HCT116 (cell line): ENCODE results near the gene PLB1. TPM values are rescaled to one million over a fixed set of nuclear protein-coding genes. Genes with fewer than 3 reads are reported as not detected.

Experiments used
- ATAC-seq: fragments of 200-7000 bp; cut with Tn5 transposase; 2 replicates; pipeline ENCODE4 v1.9.1; 2020; ENCODE audit warnings: mild to moderate bottlenecking, moderate library complexity
- BruUV-seq: library from RNA; stranded (reverse); fragments of 400-500 nt; replicated peaks from 2 replicates; lab custom pipeline; 2021; lab: Mats Ljungman, UMichigan
- CTCF ChIA-PET: fragments of 300-600 bp; sonication (Branson Sonifier 250); formaldehyde crosslinking; loops from one replicate; lab custom pipeline; 2021; ENCODE audit warnings: antibody characterized with exemption; lab: Charles Lee
- POLR2A ChIA-PET: fragments of 300-600, 350-600 bp; sonication (Branson Sonifier 250); formaldehyde crosslinking; loops from one replicate; lab custom pipeline; 2021; ENCODE audit warnings: antibody characterized with exemption; lab: Charles Lee
- RAD21 ChIA-PET, 2 experiments: fragments of 300-600 bp; sonication (Branson Sonifier 250); formaldehyde crosslinking; loops; one replicate each; lab custom pipeline; 2023; ENCODE audit warnings: low total read pairs in 2 of 2; ENCODE audit not compliant: uncharacterized antibody in 2 of 2, unreplicated experiment in 2 of 2, low non-redundant PET in 1 of 2; lab: Charles Lee
- DNase-seq: peaks from one replicate; pipeline ENCODE4 v3.0.0-alpha.2; 2010; ENCODE audit warnings: low read depth, low spot score
- H2AFZ ChIP-seq: fragments of 200-600 bp; shearing (Covaris generic), sonication (generic); 2 replicates; pipeline ENCODE4 v1.6.1; 2017; ENCODE audit warnings: low read depth, mixed run types, mixed read lengths, antibody characterized with exemption, low read length; ENCODE audit not compliant: poor library complexity, severe bottlenecking
- H3K27ac ChIP-seq: 2 replicates; pipeline ENCODE4 v1.5.1; 2012; ENCODE audit warnings: low read depth, low read length
- H3K27me3 ChIP-seq: fragments of 200-600 bp; sonication (generic); 2 replicates; pipeline ENCODE4 v1.6.1; 2016; ENCODE audit warnings: mixed run types, low read length, mixed read lengths; ENCODE audit not compliant: insufficient read depth
- H3K36me3 ChIP-seq, 2 experiments: fragments of 200-500 bp in 1 of 2; fragments of 200-600 bp in 1 of 2; sonication (Bioruptor generic) in 1 of 2; sonication (generic) in 1 of 2; 2 replicates each; pipeline versions ENCODE4 v1.5.1 to v1.6.1; 2014 to 2016; ENCODE audit warnings: low read length in 2 of 2, inconsistent platforms in 1 of 2, mixed read lengths in 1 of 2, mixed run types in 1 of 2; ENCODE audit not compliant: insufficient read depth in 2 of 2, control insufficient read depth in 1 of 2
- H3K4me1 ChIP-seq, 2 experiments: fragments of 200-600 bp in 1 of 2; sonication (generic) in 1 of 2; 2 replicates each; pipeline versions ENCODE4 v1.5.1 to v1.6.1; 2012 to 2017; ENCODE audit warnings: low read length in 2 of 2, inconsistent platforms in 1 of 2, mild to moderate bottlenecking in 1 of 2, mixed read lengths in 1 of 2, mixed run types in 1 of 2, moderate library complexity in 1 of 2; ENCODE audit not compliant: insufficient read depth in 2 of 2, control insufficient read depth in 1 of 2
- H3K4me2 ChIP-seq: fragments of 200-600 bp; sonication (generic); 2 replicates; pipeline ENCODE4 v1.6.1; 2017; ENCODE audit warnings: mixed run types, low read length, mixed read lengths
- H3K4me3 ChIP-seq, 2 experiments: fragments of 200-600 bp in 1 of 2; sonication (generic) in 1 of 2; replicated peaks in 1 of 2; 2 replicates each; pipeline ENCODE4 v1.5.1; 2011 to 2016; ENCODE audit warnings: low read length in 2 of 2, control low read depth in 1 of 2, low read depth in 1 of 2, mild to moderate bottlenecking in 1 of 2, mixed read lengths in 1 of 2, mixed run types in 1 of 2
- H3K79me2 ChIP-seq: fragments of 200-600 bp; sonication (generic); 2 replicates; pipeline ENCODE4 v1.6.1; 2017; ENCODE audit warnings: mild to moderate bottlenecking, mixed run types, low read length, moderate library complexity, mixed read lengths; ENCODE audit not compliant: insufficient read depth
- H3K9ac ChIP-seq: fragments of 200-600 bp; sonication (generic); 2 replicates; pipeline ENCODE4 v1.6.1; 2016; ENCODE audit warnings: low read length, mixed read lengths
- H3K9me2 ChIP-seq: fragments of 200-600 bp; sonication (generic), shearing (Covaris generic); 2 replicates; pipeline ENCODE4 v1.6.1; 2017; ENCODE audit warnings: mixed run types, mild to moderate bottlenecking, moderate library complexity; ENCODE audit not compliant: insufficient read depth
- H3K9me3 ChIP-seq, 2 experiments: fragments of 200-500 bp in 1 of 2; fragments of 200-600 bp in 1 of 2; sonication (Bioruptor generic) in 1 of 2; sonication (generic) in 1 of 2; 2 replicates each; pipeline ENCODE4 v1.6.1; 2014 to 2017; ENCODE audit warnings: low read length in 2 of 2, mixed read lengths in 2 of 2, inconsistent platforms in 1 of 2, low read depth in 1 of 2, mild to moderate bottlenecking in 1 of 2, mixed run types in 1 of 2, moderate library complexity in 1 of 2; ENCODE audit not compliant: control insufficient read depth in 1 of 2, insufficient read depth in 1 of 2
- H4K20me1 ChIP-seq: fragments of 200-600 bp; sonication (generic), shearing (Covaris generic); 2 replicates; pipeline ENCODE4 v1.6.1; 2017; ENCODE audit warnings: mixed run types, mild to moderate bottlenecking, moderate library complexity; ENCODE audit not compliant: insufficient read depth
- CTCF ChIP-seq, 3 experiments: fragments of 200-600 bp in 1 of 3; sonication (generic) in 1 of 3; IDR thresholded peaks in 2 of 3; conservative IDR thresholded peaks in 1 of 3; 2 replicates each; pipeline ENCODE4 v1.5.1; 2012 to 2017; ENCODE audit warnings: low read depth in 2 of 3, low read length in 2 of 3, antibody characterized with exemption in 1 of 3, borderline replicate concordance in 1 of 3, control low read depth in 1 of 3, mild to moderate bottlenecking in 1 of 3, mixed read lengths in 1 of 3, mixed run types in 1 of 3, moderate library complexity in 1 of 3; ENCODE audit not compliant: insufficient read depth in 1 of 3
- EGR1 ChIP-seq: IDR thresholded peaks from 2 replicates; pipeline ENCODE4 v1.6.1; 2012; ENCODE audit warnings: low read depth
- EZH2phosphoT487 ChIP-seq: fragments of 200-600 bp; IDR thresholded peaks from 2 replicates; pipeline ENCODE4 v1.6.1; 2018; ENCODE audit warnings: antibody characterized with exemption, borderline replicate concordance
- POLR2A ChIP-seq: IDR thresholded peaks from 2 replicates; pipeline ENCODE4 v1.7.0; 2011; ENCODE audit warnings: borderline replicate concordance; ENCODE audit not compliant: insufficient read depth, insufficient read length; ENCODE audit errors: extremely low read depth
- SIN3A ChIP-seq: IDR thresholded peaks from 2 replicates; pipeline ENCODE4 v1.6.1; 2012; ENCODE audit warnings: low read depth
- ZNF274 ChIP-seq: fragments of 200-500 bp; sonication (Bioruptor generic); IDR thresholded peaks from 2 replicates; pipeline ENCODE4 v1.6.1; 2014; ENCODE audit warnings: mild to moderate bottlenecking, low read depth, low read length, inconsistent platforms
- intact Hi-C: fragments of 100-400 bp; cut with micrococcal nuclease; formaldehyde crosslinking; loops from 2 replicates; pipeline ENCODE4 v1.10.0; 2022
- total RNA-seq: library from RNA; stranded (reverse); gene quantifications from one replicate; pipeline ENCODE4 v1.2.1, GENCODE V29; 2021; ENCODE audit not compliant: unreplicated experiment

Gene PLB1
- total RNA-seq, 1 experiment from 2014 or later: 0.49 TPM

- CTCF ChIA-PET: interaction anchor here (0.5 kb wide), 1 partner anchor 36 kb away, joined by 3 read pairs; no protein-coding TSS in a partner anchor
- TF ChIP-seq SIN3A (no peak), CTCF (IDR thresholded peaks at IDR 0.05 in 2 of 3, conservative IDR thresholded peaks at IDR 0.05 in 1 of 3; ENCODE audit: borderline replicate concordance in 1 of 3, insufficient read depth in 1 of 3, low read depth in 2 of 3, low read length in 2 of 3) (no peak), EZH2phosphoT487 (no peak), POLR2A (no peak)
- TF ChIP-seq, all 23 proteins: peak for 0
- Histone ChIP-seq H3K9ac (no peak overlapping the region), H3K27ac (no peak overlapping the region), H3K9me3 (no peaks in the 10 kb centered on the region), H3K4me2 (no peak overlapping the region), H4K20me1 (no peaks in the 10 kb centered on the region), H3K79me2 (no peaks in the 10 kb centered on the region), H3K9me2 (no peaks in the 10 kb centered on the region), H3K4me1 (peaks cover 3 to 5% of the 10 kb centered on the region in 2 experiments; a peak in 2 of 4 replicates), H3K36me3 (no peaks in the 10 kb centered on the region), H2AFZ (no peak overlapping the region), H3K27me3 (no peaks in the 10 kb centered on the region), H3K4me3 (no peak overlapping the region)
- RAD21 ChIA-PET: no interaction called here
- ATAC-seq (no peak), DNase-seq (no peak)
- no TSS peak for BruUV-seq
- intact Hi-C loops: no loop called here
- POLR2A ChIA-PET: no interaction called here
These were observed 107.1 kb downstream of the PLB1 start for GRCh38 chr2:28602751-28603639.

DNA sequence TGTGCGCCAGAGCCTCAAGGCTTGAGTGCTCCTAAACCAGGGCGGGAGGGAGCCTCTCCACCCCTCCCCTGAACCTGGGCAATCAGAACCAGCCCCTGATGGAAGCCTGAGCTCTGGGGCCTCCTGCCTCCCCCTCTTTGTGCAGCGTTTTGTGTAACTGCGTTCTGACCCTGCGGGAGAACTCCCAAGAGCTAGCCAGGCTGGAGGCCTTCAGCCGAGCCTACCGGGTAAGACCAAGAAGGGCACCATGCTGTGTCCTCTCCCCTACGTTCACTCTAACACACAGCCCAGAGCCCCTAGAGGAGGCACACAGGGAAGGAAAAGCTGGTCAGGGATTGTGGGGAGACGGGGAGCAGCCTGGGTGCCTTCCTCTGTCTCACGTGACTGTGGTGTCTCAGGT lies 108.0 kb downstream of the PLB1 start:
- H2AFZ ChIP-seq: no peak overlapping the region
- H3K79me2 ChIP-seq: no peaks in the 10 kb centered on the region
- H3K4me2 ChIP-seq: no peak overlapping the region
- POLR2A ChIA-PET: no interaction called here
- no peak overlapping the region for H3K9ac ChIP-seq
- H4K20me1 ChIP-seq: no peaks in the 10 kb centered on the region
- no peak overlapping the region for H3K4me3 ChIP-seq
- intact Hi-C loops: no loop called here
- ATAC-seq (no peak), DNase-seq (no peak)
- BruUV-seq: no TSS peak
- H3K9me2 ChIP-seq: no peaks in the 10 kb centered on the region
- CTCF ChIA-PET: interaction anchor here (0.7 kb wide), 1 partner anchor 1128 kb away, joined by 3 read pairs; no protein-coding TSS in a partner anchor
- H3K9me3 ChIP-seq: no peaks in the 10 kb centered on the region
- H3K36me3 ChIP-seq: no peaks in the 10 kb centered on the region
- RAD21 ChIA-PET: no interaction called here
- H3K4me1 ChIP-seq: peaks cover 0 to 3% of the 10 kb centered on the region in 2 experiments; a peak in 1 of 4 replicates
- no peaks in the 10 kb centered on the region for H3K27me3 ChIP-seq
- no peak for TF ChIP-seq EGR1
- TF ChIP-seq SIN3A: no peak
- no peak for TF ChIP-seq ZNF274
- TF ChIP-seq, all 23 proteins: peak for 0
- H3K27ac ChIP-seq: no peak overlapping the region
